ENCODE measurements around the gene ZNF407.

ZNF407 gene

GRCh38 chr18:74674487-74674886 is 76.8 kb downstream of the ZNF407 start:
- no peak overlapping the region for H3K4me3 ChIP-seq (replicated peaks in 1 of 2; ENCODE audit: low read depth in 2 of 2, low read length in 2 of 2)
- DNase-seq (ENCODE audit: low read depth in 2 of 2), result no peak
- no peak for TF ChIP-seq CTCF (IDR thresholded peaks at IDR 0.05; ENCODE audit: low read depth, low read length)

GRCh38 chr18:74679006-74679678 is 81.5 kb downstream of the ZNF407 start:
- no peak overlapping the region for H3K4me3 ChIP-seq (replicated peaks in 1 of 2; ENCODE audit: low read depth in 2 of 2, low read length in 2 of 2)
- DNase-seq (ENCODE audit: low read depth in 2 of 2), result no peak
- TF ChIP-seq CTCF (IDR thresholded peaks at IDR 0.05; ENCODE audit: low read depth, low read length), result no peak

GRCh38 chr18:74679679-74680076 is 82.0 kb downstream of the ZNF407 start:
- H3K4me3 ChIP-seq (replicated peaks in 1 of 2; ENCODE audit: low read depth in 2 of 2, low read length in 2 of 2), result no peak overlapping the region
- no peak for TF ChIP-seq CTCF (IDR thresholded peaks at IDR 0.05; ENCODE audit: low read depth, low read length)
- no peak for DNase-seq (ENCODE audit: low read depth in 2 of 2)

- peak; percentile 6 for DNase-seq (ENCODE audit: low read depth in 2 of 2)
- TF ChIP-seq CTCF (IDR thresholded peaks at IDR 0.05; ENCODE audit: low read depth, low read length), result no peak
- no peak overlapping the region for H3K4me3 ChIP-seq (replicated peaks in 1 of 2; ENCODE audit: low read depth in 2 of 2, low read length in 2 of 2)
Observed at GRCh38 chr18:74682141-74682990, 84.7 kb downstream of the ZNF407 start.

GRCh38 chr18:74682991-74683297 is 85.3 kb downstream of the ZNF407 start:
- peak in 1 of 2 donors; percentile 14 for DNase-seq (ENCODE audit: low read depth in 2 of 2)
- no peak for TF ChIP-seq CTCF (IDR thresholded peaks at IDR 0.05; ENCODE audit: low read depth, low read length)
- H3K4me3 ChIP-seq (replicated peaks in 1 of 2; ENCODE audit: low read depth in 2 of 2, low read length in 2 of 2), result no peak overlapping the region

GRCh38 chr18:74683573-74683972 is 85.9 kb downstream of the ZNF407 start:
- no peak overlapping the region for H3K4me3 ChIP-seq (replicated peaks in 1 of 2; ENCODE audit: low read depth in 2 of 2, low read length in 2 of 2)
- peak in 1 of 2 donors; percentile 10 for DNase-seq (ENCODE audit: low read depth in 2 of 2)
- TF ChIP-seq CTCF (IDR thresholded peaks at IDR 0.05; ENCODE audit: low read depth, low read length), result no peak
